OCI-LY3 (cell line): ENCODE measurements around the gene PLCB4.

Source experiments
- CTCF ChIP-seq: fragments of 200-600, 300-600 bp; sonication (generic); IDR thresholded peaks from 2 replicates; pipeline ENCODE4 v1.5.1; 2014; ENCODE audit warnings: antibody characterized with exemption, low read length, low read depth
- EZH2phosphoT487 ChIP-seq: fragments of 200-600 bp; shearing (Covaris generic); IDR thresholded peaks from 2 replicates; pipeline ENCODE4 v1.6.1; 2018; ENCODE audit warnings: antibody characterized with exemption, mixed run types, low read depth

GRCh38 chr20:9100691-9101090 is 31.8 kb downstream of the PLCB4 start:
- no peak for TF ChIP-seq CTCF
- TF ChIP-seq EZH2phosphoT487 = no peak
